Parathyroid adenoma (tissue), 2 donors: ENCODE measurements around the gene COPS6.
A peak's percentile ranks its signal among the peaks of the same experiment; 100 is the strongest.

Experiments
- H2AFZ ChIP-seq: fragments of 300-600 bp; sonication (generic); one replicate; pipeline ENCODE4 v1.7.0; 2017; ENCODE audit warnings: antibody characterized with exemption, mild to moderate bottlenecking
- H3K27ac ChIP-seq: fragments of 300-600 bp; sonication (generic); one replicate; pipeline ENCODE4 v1.7.0; 2017
- H3K27me3 ChIP-seq: fragments of 300-600 bp; sonication (generic); one replicate; pipeline ENCODE4 v1.7.0; 2017; ENCODE audit warnings: low read length; ENCODE audit not compliant: control insufficient read depth, insufficient read depth
- H3K36me3 ChIP-seq: fragments of 300-600 bp; sonication (generic); one replicate; pipeline ENCODE4 v1.7.0; 2017; ENCODE audit warnings: low read length; ENCODE audit not compliant: control insufficient read depth, insufficient read depth
- H3K4me1 ChIP-seq: fragments of 300-600 bp; sonication (generic); one replicate; pipeline ENCODE4 v1.7.0; 2017; ENCODE audit warnings: control low read depth
- H3K4me2 ChIP-seq: fragments of 300-600 bp; sonication (generic); one replicate; pipeline ENCODE4 v1.7.0; 2017; ENCODE audit warnings: low read length
- H3K4me3 ChIP-seq: fragments of 300-600 bp; sonication (generic); one replicate; pipeline ENCODE4 v1.7.0; 2017; ENCODE audit warnings: low read depth, low read length
- H3K79me2 ChIP-seq: fragments of 300-600 bp; sonication (generic); one replicate; pipeline ENCODE4 v1.7.0; 2017; ENCODE audit warnings: control low read depth
- H3K9ac ChIP-seq: fragments of 300-600 bp; sonication (generic); one replicate; pipeline ENCODE4 v1.7.0; 2017; ENCODE audit warnings: mild to moderate bottlenecking
- H3K9me3 ChIP-seq: fragments of 300-600 bp; sonication (generic); one replicate; pipeline ENCODE4 v1.7.0; 2017; ENCODE audit warnings: low read length; ENCODE audit not compliant: control insufficient read depth
- TF ChIP-seq, protein P1 (sequence below): fragments of 300-600 bp; sonication (generic); IDR thresholded peaks from one replicate; pipeline ENCODE4 v1.7.0; 2017; ENCODE audit warnings: antibody characterized with exemption, mild to moderate bottlenecking
- donor health status: primary hyperparathyroidism.

Gene COPS6

DNA sequence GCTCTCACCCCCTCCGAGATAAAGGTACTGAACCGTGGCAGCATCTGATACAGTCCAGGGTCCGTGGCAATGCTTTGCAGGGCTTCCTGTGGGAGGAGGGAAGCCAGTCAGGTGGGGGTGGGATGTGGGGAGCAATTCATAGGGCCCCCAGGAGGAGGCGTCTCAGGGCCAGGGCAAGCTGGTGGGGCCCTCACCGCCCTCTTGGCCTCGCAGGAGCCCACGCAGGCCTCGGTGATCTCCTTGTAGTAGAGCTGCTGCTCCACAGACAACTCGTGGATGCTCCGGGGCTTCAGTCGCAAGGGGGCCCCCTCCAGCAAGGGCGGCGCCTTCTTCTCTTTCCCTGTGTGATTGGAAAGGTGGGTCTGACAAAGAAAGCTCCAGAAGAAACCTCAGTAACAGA is 23.1 kb downstream of the COPS6 start:
- H3K79me2 ChIP-seq, result no peaks in the 10 kb centered on the region
- TF ChIP-seq, protein P1, sequence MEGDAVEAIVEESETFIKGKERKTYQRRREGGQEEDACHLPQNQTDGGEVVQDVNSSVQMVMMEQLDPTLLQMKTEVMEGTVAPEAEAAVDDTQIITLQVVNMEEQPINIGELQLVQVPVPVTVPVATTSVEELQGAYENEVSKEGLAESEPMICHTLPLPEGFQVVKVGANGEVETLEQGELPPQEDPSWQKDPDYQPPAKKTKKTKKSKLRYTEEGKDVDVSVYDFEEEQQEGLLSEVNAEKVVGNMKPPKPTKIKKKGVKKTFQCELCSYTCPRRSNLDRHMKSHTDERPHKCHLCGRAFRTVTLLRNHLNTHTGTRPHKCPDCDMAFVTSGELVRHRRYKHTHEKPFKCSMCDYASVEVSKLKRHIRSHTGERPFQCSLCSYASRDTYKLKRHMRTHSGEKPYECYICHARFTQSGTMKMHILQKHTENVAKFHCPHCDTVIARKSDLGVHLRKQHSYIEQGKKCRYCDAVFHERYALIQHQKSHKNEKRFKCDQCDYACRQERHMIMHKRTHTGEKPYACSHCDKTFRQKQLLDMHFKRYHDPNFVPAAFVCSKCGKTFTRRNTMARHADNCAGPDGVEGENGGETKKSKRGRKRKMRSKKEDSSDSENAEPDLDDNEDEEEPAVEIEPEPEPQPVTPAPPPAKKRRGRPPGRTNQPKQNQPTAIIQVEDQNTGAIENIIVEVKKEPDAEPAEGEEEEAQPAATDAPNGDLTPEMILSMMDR, result no peak
- no peaks in the 10 kb centered on the region for H3K4me1 ChIP-seq
- no peaks in the 10 kb centered on the region for H3K27me3 ChIP-seq
- H3K27ac ChIP-seq, result no peak overlapping the region
- H3K9me3 ChIP-seq, result no peaks in the 10 kb centered on the region
- no peaks in the 10 kb centered on the region for H3K36me3 ChIP-seq
- no peak overlapping the region for H3K4me2 ChIP-seq
- H3K9ac ChIP-seq, result no peak overlapping the region
- H3K4me3 ChIP-seq, result no peak overlapping the region
- no peak overlapping the region for H2AFZ ChIP-seq

DNA sequence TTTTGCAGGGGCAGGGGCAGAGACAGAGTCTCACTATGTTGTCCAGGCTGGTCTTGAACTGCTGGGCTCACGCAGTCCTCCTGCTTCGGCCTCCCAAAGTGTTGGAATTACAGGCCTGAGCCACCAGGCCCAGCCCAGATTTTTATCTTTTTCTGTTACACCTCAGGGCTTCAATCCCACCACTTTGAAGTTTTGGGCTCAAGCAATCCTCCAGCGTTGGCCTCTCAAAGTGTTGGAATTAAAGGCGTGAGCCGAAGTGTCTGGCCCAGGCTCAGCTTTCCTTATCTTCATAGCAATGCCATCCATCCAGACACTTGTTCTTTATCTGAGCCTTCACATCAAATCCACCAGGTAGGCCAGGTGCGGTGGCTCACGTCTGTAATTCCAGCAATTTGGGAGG is 26.3 kb downstream of the COPS6 start:
- Histone ChIP-seq H3K9me3 (no peaks in the 10 kb centered on the region), H3K4me3 (no peak overlapping the region), H3K36me3 (no peaks in the 10 kb centered on the region), H3K27me3 (no peaks in the 10 kb centered on the region), H3K9ac (no peak overlapping the region), H3K4me2 (no peak overlapping the region), H2AFZ (no peak overlapping the region), H3K79me2 (peaks cover 2% of the 10 kb centered on the region), H3K4me1 (peaks cover 4% of the 10 kb centered on the region), H3K27ac (no peak overlapping the region)
- TF ChIP-seq, protein P1, result no peak

DNA sequence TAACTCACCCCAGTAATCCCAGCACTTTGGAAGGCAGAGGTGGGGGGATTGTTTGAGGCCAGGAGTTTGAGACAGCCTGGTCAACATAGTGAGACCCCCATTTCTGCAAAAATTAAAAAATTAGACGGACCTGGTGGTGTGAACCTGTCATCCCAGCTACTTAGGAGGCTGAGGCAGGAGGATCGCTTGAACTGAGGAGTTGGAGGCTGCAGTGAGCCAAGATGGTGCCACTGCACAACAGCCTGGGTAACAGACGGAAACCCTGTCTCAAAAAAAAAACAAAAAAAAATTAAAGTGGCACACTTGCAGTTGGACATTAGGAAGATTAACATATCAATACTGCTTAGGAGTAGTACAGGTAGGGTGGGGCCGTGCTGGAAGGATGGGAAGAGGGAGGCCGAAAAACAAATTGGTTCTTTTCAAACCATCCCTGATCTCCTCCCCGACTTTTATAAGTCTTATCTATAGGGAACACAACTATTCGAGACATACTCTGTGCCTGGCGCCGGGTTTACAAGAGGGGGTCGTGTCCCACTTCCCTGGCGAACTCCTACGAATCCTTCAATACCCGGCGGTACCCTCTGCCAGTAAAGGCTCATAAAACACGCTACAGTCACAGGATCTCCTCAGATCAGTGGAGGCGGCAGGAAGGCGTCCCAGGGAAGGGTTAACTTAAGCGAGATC is 29.8 kb downstream of the COPS6 start:
- peaks cover 8% of the 10 kb centered on the region for H3K79me2 ChIP-seq
- TF ChIP-seq, protein P1, result no peak
- H3K9me3 ChIP-seq, result no peaks in the 10 kb centered on the region
- peak overlapping the region; percentile 97 for H3K27ac ChIP-seq
- H3K36me3 ChIP-seq, result no peaks in the 10 kb centered on the region
- peaks cover 7% of the 10 kb centered on the region for H3K4me1 ChIP-seq
- H2AFZ ChIP-seq, result peak overlapping the region; percentile 97
- no peak overlapping the region for H3K9ac ChIP-seq
- H3K27me3 ChIP-seq, result no peaks in the 10 kb centered on the region
- peak overlapping the region; percentile 92 for H3K4me2 ChIP-seq
- H3K4me3 ChIP-seq, result peak overlapping the region; percentile 95

DNA sequence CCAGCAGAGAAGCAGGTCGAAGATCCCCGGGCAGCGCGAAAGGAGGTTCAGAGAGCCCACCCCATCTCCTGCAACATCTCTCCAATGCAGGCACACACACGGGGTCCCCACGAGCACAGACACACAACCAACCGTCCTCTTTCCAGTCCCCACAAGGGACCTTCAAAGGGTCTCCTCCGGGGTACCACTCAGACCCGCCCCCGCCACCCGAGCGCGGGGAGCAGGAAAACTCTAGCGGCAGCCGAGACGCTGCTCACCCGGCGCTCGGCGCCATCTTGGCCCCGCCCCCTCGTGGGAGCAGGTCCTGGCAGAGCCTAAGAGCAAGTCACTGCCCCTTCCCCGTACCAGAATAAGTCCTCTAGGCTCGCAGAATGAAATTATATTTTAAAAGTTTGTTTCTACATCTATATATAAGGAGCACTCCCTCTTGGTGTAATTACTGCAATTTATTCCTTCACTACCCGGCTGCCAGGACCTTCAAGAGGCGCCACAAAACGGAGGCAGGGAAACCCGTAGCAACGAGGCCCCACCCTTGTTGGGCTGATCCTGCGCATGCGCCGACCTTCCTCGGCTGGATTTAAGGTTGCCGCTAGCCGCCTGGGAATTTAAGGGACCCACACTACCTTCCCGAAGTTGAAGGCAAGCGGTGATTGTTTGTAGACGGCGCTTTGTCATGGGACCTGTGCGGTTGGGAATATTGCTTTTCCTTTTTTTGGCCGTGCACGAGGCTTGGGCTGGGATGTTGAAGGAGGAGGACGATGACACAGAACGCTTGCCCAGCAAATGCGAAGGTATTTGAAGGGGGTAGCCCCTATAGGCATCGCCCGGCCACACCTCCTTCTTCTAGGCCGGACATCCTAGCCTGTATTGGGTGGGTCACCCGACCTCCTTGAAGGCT is 30.6 kb downstream of the COPS6 start, which contains the start of the genes CNPY4 and TAF6:
Gene CNPY4, plus strand, starts transcription at position 563 of the 898 bp plus-strand sequence. Its CDS starts 111 bp downstream, at position 674.
Gene TAF6, minus strand, starts transcription at position 287 of the 898 bp plus-strand sequence. CDS start 5,149 bp downstream, outside the sequence.
- Histone ChIP-seq H3K27ac (peak within 1 kb of the TSS; percentile 97), H3K4me2 (peak within 1 kb of the TSS; percentile 92), H3K4me1 (peaks cover 7% of the 10 kb centered on the region), H3K27me3 (no peaks in the 10 kb centered on the region), H3K36me3 (no peaks in the 10 kb centered on the region), H3K79me2 (peaks cover 8% of the 10 kb centered on the region), H3K9me3 (no peaks in the 10 kb centered on the region), H3K4me3 (peak within 1 kb of the TSS; percentile 95), H3K9ac (peak within 1 kb of the TSS; percentile 31), H2AFZ (peak within 1 kb of the TSS; percentile 97)
- TF ChIP-seq, protein P1, result peak; percentile 10
